Astrocyte (in vitro differentiated cells and primary cell): ENCODE results near the gene NPB.

Experiments used
- CTCF ChIP-seq: IDR thresholded peaks from 2 replicates; pipeline ENCODE4 v1.5.1; 2011; ENCODE audit warnings: low read depth, mild to moderate bottlenecking, inconsistent platforms, low read length, moderate library complexity; ENCODE audit not compliant: insufficient read depth
- EZH2 ChIP-seq: IDR thresholded peaks from 2 replicates; pipeline ENCODE4 v1.6.1; 2012; ENCODE audit warnings: mild to moderate bottlenecking, low read length, inconsistent platforms; ENCODE audit not compliant: insufficient read depth

- TF ChIP-seq CTCF (no peak), EZH2 (no peak)
Measured at GRCh38 chr17:81909966-81910839, 8.2 kb downstream of the NPB start.
